Endometrial microvascular endothelial cells (primary cell): ENCODE data around the gene MLLT6. TPM values are rescaled to one million over a fixed set of nuclear protein-coding genes. Genes with fewer than 3 reads are reported as not detected.

ENCODE experiments used
- in situ Hi-C: cut with HindIII; loops from 2 replicates; pipeline ENCODE4 v1.10.0; 2017; ENCODE audit warnings: low sequenced_read_pairs, low pct_unique_long_range_greater_than_20kb; ENCODE audit errors: inconsistent ontology term
- total RNA-seq: library from RNA; depleted of rRNA; stranded (reverse); fragments of >200 nt; gene quantifications from one replicate; pipeline ENCODE4 v1.2.3, GENCODE V29; 2015; ENCODE audit errors: inconsistent ontology term

The MLLT6 gene
- total RNA-seq, 1 donor from 2014 or later, result 28.8 TPM

- in situ Hi-C loops, result loop anchor here (25.0 kb wide), 1 partner anchor 162 kb away; no protein-coding TSS in a partner anchor
Observed at GRCh38 chr17:38674014-38674748, 30.9 kb upstream of the MLLT6 start.

GRCh38 chr17:38674749-38675615 lies 30.1 kb upstream of the MLLT6 start, which contains the start of gene EPOP:
TSS of gene EPOP (minus strand) at chr17:38674957. CDS start at chr17:38674495, 462 bp downstream.
- in situ Hi-C loops, result loop anchor here (25.0 kb wide), 1 partner anchor 163 kb away; no protein-coding TSS in a partner anchor

- in situ Hi-C loops, result no loop called here
Observed at GRCh38 chr17:38676706-38677504, 28.2 kb upstream of the MLLT6 start.

GRCh38 chr17:38677819-38678218 lies 27.3 kb upstream of the MLLT6 start:
- in situ Hi-C loops, result no loop called here

GRCh38 chr17:38681096-38681495 lies 24.0 kb upstream of the MLLT6 start:
- in situ Hi-C loops, result no loop called here

GRCh38 chr17:38685491-38685890 lies 19.6 kb upstream of the MLLT6 start:
- in situ Hi-C loops, result no loop called here

- in situ Hi-C loops, result no loop called here
Observed at GRCh38 chr17:38687286-38687685, 17.8 kb upstream of the MLLT6 start.

- in situ Hi-C loops, result no loop called here
Observed at GRCh38 chr17:38690386-38690785, 14.7 kb upstream of the MLLT6 start.

GRCh38 chr17:38691154-38691553 lies 13.9 kb upstream of the MLLT6 start:
- in situ Hi-C loops, result no loop called here

GRCh38 chr17:38693700-38694329 lies 11.3 kb upstream of the MLLT6 start:
- in situ Hi-C loops, result no loop called here

GRCh38 chr17:38697061-38697820 lies 7.8 kb upstream of the MLLT6 start:
- in situ Hi-C loops, result no loop called here

GRCh38 chr17:38698760-38699159 lies 6.3 kb upstream of the MLLT6 start:
- in situ Hi-C loops, result no loop called here

GRCh38 chr17:38701504-38702165 lies 3.4 kb upstream of the MLLT6 start:
- in situ Hi-C loops, result no loop called here

GRCh38 chr17:38702166-38702915 lies 2.7 kb upstream of the MLLT6 start:
- in situ Hi-C loops, result no loop called here

- in situ Hi-C loops, result no loop called here
Observed at GRCh38 chr17:38702916-38703741, 1.9 kb upstream of the MLLT6 start.
